ENCODE data around the gene CFAP99.

DNA sequence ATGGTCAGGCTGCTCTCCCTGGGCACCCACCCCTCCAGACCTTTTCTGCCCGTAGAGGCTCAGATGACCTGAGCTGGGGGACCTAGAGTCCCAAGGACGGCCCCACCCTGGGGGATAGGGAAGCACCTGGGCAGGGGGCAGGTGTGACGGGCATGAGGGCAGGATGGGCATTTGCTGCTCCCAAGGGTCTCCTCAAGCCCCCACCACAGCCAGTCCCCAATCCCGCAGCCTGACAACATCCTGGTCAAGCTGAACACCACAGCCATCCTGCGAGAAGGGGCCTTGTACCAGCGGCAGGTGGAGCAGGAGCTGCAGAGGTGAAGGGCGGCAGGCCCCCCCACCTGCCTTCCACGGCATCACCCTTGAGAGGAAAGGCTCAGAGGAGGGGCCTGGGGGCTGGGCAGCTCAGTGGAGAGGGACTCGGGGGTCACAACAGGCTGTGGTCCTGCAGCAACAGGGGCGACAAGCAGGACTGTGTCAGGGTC lies 32.3 kb downstream of the CFAP99 start:
- no peak for TF ChIP-seq HIVEP1 (CRISPR knock-in tag; IDR thresholded peaks at IDR 0.05)
- TF ChIP-seq, protein P1, sequence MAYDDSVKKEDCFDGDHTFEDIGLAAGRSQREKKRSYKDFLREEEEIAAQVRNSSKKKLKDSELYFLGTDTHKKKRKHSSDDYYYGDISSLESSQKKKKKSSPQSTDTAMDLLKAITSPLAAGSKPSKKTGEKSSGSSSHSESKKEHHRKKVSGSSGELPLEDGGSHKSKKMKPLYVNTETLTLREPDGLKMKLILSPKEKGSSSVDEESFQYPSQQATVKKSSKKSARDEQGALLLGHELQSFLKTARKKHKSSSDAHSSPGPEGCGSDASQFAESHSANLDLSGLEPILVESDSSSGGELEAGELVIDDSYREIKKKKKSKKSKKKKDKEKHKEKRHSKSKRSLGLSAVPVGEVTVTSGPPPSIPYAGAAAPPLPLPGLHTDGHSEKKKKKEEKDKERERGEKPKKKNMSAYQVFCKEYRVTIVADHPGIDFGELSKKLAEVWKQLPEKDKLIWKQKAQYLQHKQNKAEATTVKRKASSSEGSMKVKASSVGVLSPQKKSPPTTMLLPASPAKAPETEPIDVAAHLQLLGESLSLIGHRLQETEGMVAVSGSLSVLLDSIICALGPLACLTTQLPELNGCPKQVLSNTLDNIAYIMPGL (CRISPR knock-in tag; IDR thresholded peaks at IDR 0.05) = no peak
- TF ChIP-seq FOXK2 (conservative IDR thresholded peaks at IDR 0.05 in 1 of 2, IDR thresholded peaks at IDR 0.05 in 1 of 2; ENCODE audit: low read depth in 2 of 2) = no peak

All from K562 (cell line).